ENCODE measurements around the gene TEFM.

Gene TEFM

GRCh38 chr17:30905742-30906100, 317 bp downstream of the TEFM start:
- H3K4me3 Mint-ChIP-seq = peak overlapping the region; percentile 99
- no peaks in the 10 kb centered on the region for H3K9me3 Mint-ChIP-seq
- H3K27ac Mint-ChIP-seq = peak overlapping the region; percentile 90
- H3K36me3 Mint-ChIP-seq (ENCODE audit: low read depth) = peaks cover 22% of the 10 kb centered on the region
- peaks cover 24% of the 10 kb centered on the region for H3K4me1 Mint-ChIP-seq (ENCODE audit: low read depth)
- H3K27me3 Mint-ChIP-seq (ENCODE audit: low read depth) = no peaks in the 10 kb centered on the region

DNA sequence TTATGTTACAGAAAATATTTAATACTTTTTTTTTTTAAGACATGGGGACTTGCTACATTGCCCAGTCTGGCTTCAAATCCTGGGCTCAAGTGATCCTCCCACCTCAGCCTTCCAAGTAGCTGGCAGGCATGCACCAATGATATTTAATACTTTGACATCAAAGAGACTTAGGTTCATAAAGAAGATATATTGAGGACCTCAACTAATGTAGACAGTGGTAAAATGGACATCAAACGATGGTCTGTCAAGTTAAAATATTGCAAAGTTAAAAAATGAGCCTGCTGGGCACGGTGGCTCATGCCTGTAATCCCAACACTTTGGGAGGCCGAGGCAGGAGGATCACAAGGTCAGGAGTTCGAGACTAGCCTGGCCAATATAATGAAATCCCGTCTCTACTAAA, 8.7 kb downstream of the TEFM start:
- no peak overlapping the region for H3K4me3 Mint-ChIP-seq
- no peak overlapping the region for H3K27ac Mint-ChIP-seq
- H3K9me3 Mint-ChIP-seq = no peaks in the 10 kb centered on the region
- H3K27me3 Mint-ChIP-seq (ENCODE audit: low read depth) = no peaks in the 10 kb centered on the region
- peaks cover 17% of the 10 kb centered on the region for H3K36me3 Mint-ChIP-seq (ENCODE audit: low read depth)
- H3K4me1 Mint-ChIP-seq (ENCODE audit: low read depth) = peaks cover 8% of the 10 kb centered on the region

DNA sequence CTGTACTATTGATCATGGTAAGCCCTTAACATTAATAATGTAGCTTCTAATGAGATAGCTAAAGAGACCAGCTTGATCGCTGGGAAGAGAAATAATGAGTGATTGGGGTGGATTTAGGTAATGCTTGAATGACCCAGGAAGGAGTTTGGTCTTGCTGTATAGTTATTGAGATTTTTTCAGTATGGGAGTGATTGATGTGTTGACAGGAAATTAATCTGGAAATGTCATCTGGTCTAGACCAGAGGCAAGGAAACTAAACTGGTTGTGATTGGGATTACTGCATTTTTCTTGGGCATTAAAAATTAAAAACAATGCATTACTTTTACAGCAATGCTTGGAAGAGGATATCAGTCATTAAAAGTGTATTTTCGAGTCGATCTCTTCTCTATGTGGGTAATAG, 11.8 kb downstream of the TEFM start:
- H3K4me3 Mint-ChIP-seq = no peak overlapping the region
- H3K9me3 Mint-ChIP-seq = no peaks in the 10 kb centered on the region
- H3K4me1 Mint-ChIP-seq (ENCODE audit: low read depth) = peaks cover 2% of the 10 kb centered on the region
- H3K27ac Mint-ChIP-seq = no peak overlapping the region
- H3K36me3 Mint-ChIP-seq (ENCODE audit: low read depth) = peaks cover 11% of the 10 kb centered on the region
- H3K27me3 Mint-ChIP-seq (ENCODE audit: low read depth) = no peaks in the 10 kb centered on the region

GRCh38 chr17:30886187-30886586, 19.9 kb downstream of the TEFM start:
- no peaks in the 10 kb centered on the region for H3K27me3 Mint-ChIP-seq (ENCODE audit: low read depth)
- no peak overlapping the region for H3K4me3 Mint-ChIP-seq
- H3K27ac Mint-ChIP-seq = no peak overlapping the region
- H3K36me3 Mint-ChIP-seq (ENCODE audit: low read depth) = no peaks in the 10 kb centered on the region
- H3K4me1 Mint-ChIP-seq (ENCODE audit: low read depth) = no peaks in the 10 kb centered on the region
- H3K9me3 Mint-ChIP-seq = no peaks in the 10 kb centered on the region

GRCh38 chr17:30869005-30869404, 37.0 kb downstream of the TEFM start:
- Mint-ChIP-seq H3K36me3 (ENCODE audit: low read depth) (peaks cover 30% of the 10 kb centered on the region), H3K27ac (no peak overlapping the region), H3K4me1 (ENCODE audit: low read depth) (no peaks in the 10 kb centered on the region), H3K4me3 (no peak overlapping the region), H3K27me3 (ENCODE audit: low read depth) (no peaks in the 10 kb centered on the region), H3K9me3 (no peaks in the 10 kb centered on the region)

- Mint-ChIP-seq H3K27me3 (ENCODE audit: low read depth) (no peaks in the 10 kb centered on the region), H3K9me3 (no peaks in the 10 kb centered on the region), H3K4me3 (no peak overlapping the region), H3K36me3 (ENCODE audit: low read depth) (peaks cover 29% of the 10 kb centered on the region), H3K27ac (no peak overlapping the region), H3K4me1 (ENCODE audit: low read depth) (no peaks in the 10 kb centered on the region)
Observed at GRCh38 chr17:30864636-30865035, 41.4 kb downstream of the TEFM start.

DNA sequence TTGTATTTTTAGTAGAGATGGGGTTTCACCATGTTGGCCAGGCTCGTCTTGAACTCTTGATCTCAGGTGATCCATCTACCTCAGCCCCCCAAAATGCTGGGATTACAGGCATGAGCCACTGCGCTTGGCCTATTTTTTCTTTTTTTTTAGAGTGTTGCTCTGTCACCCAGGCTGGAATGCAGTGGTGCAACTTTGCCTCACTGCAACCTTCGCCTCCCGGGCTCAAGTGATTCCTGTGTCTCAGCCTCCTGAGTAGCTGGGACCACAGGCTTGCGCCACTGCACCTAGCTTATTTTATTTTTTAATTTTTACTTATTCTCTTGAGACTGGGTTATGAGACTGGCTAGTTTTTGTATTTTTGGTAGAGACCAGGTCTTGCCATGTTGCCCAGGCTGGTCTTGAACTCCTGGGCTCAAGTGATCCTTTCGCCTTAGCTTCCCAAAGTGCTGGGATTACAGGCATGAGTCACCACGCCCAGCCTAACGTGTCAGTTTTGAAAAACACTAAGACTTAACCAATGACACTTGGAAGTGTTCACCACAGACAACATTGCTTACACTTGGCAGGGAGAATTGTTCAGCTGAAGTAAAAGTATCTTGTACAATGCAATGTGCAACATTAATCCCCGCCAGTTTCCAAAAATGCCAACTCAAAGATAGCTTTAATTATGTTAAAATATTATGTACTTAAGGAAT, 47.3 kb downstream of the TEFM start:
- Mint-ChIP-seq H3K36me3 (ENCODE audit: low read depth) (peaks cover 22% of the 10 kb centered on the region), H3K27me3 (ENCODE audit: low read depth) (no peaks in the 10 kb centered on the region), H3K9me3 (no peaks in the 10 kb centered on the region), H3K4me1 (ENCODE audit: low read depth) (no peaks in the 10 kb centered on the region), H3K27ac (no peak overlapping the region), H3K4me3 (no peak overlapping the region)

DNA sequence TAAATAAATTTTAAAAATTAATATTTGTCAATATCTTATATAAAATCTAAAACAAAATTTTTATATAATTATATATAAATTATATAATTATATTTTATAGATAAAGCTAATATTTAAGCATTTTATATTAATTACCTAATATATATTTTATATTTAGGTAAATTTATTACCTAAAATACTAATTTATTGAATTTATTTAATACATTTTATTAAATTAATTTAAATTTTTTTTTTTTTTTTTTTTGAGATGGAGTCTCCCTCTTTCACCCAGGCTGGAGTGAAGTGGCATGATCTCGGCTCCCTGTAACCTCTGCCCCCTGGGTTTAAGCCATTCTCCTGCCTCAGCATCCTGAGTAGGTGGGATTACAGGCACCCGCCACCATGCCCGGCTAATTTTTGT, 51.9 kb downstream of the TEFM start:
- no peaks in the 10 kb centered on the region for H3K4me1 Mint-ChIP-seq (ENCODE audit: low read depth)
- H3K9me3 Mint-ChIP-seq = no peaks in the 10 kb centered on the region
- no peak overlapping the region for H3K4me3 Mint-ChIP-seq
- H3K27ac Mint-ChIP-seq = no peak overlapping the region
- H3K27me3 Mint-ChIP-seq (ENCODE audit: low read depth) = no peaks in the 10 kb centered on the region
- peaks cover 32% of the 10 kb centered on the region for H3K36me3 Mint-ChIP-seq (ENCODE audit: low read depth)

All from T-helper 1 cell treated with Interleukin-12 subunit alpha and Interleukin-12 subunit beta and Interleukin-4 antibody, amounts not matched to agents 30 μg/mL and 1 μg/mL, for 36 hours (primary cell).